NCI-H1105 (cell line): ENCODE results near the gene SIK1.
"Not testable (repeated sequence)": the region's sequence is repeated elsewhere in the genome, so short reads cannot be mapped to it uniquely, and the experiment has no call there.

Source experiments
- DNase-seq: peaks from one replicate; lab custom pipeline; 2025; lab: John Stamatoyannopoulos, UW

The SIK1 gene

GRCh38 chr21:43426404-43427241 is at the start of gene SIK1:
SIK1 (minus strand) TSS chr21:43427131; CDS start chr21:43426178, 953 bp downstream.
- DNase-seq: not testable (repeated sequence)

DNA sequence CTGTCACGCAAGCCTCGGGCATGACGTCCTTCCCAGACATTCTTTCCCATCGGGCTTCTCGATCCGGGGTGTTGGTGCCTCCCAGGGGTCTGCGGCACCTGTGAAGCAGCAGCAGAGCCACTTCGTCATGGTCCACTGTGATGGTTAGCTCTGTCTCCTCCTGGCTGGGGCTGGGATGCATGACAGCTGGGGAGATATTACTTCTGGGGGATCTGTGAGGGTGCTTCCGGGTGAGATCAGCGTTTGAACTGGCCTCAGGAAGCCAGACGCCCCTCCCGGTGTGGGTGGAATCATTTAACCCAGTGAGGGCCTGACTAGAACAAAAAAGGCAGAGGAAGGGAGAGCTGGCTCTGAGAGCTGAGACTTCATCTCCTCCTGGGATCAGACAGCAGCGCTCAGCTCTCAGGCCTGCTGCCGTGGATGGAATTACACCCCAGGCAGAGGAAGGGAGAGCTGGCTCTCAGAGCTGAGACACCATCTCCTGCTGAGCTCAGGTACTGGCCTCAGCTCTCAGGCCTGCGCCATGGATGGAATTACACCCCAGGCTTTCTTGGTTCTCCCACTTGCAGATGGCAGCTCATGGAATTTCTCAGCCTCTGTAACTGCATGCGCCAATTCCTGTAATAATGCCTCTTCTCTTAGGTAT is 44.8 kb upstream of the SIK1 start:
- DNase-seq: not testable (repeated sequence)

DNA sequence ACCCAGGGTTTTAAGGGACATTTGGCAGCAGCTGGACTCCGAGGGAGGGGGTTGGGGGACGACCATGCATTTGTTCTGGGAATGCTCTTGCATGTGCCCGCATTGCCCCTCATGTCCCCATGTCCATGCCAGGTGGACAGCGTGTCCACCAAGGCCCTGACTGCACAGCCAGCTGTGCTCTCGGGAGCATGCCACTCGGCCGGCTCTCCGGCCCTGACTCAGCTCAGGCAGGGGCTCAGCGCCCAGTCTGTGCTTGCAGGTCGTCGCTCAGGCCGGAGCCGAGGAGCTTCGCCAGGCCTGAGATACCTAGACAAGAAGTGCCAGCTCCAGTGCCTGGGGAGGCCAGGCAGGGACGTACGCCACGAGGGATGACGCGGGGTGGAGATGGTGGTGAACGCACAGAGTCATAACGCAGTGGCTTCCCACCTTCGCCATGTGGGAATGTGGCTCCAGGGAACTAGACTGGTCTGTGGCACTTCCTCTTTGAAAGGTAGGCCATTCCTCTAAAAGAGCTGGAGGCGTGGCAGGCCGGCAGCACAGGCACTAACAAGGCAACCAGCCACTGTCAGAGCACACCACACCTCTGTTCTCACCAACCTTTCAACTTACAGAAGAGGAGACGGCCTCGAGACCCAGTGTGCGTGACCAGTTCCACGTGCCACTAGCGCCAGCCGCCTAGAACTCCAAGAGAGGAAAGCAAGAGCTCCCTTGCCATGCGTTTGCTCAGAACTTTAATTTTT is 43.0 kb upstream of the SIK1 start:
- DNase-seq: not testable (repeated sequence)

GRCh38 chr21:43467785-43468184 is 40.9 kb upstream of the SIK1 start:
- DNase-seq: no peak

DNA sequence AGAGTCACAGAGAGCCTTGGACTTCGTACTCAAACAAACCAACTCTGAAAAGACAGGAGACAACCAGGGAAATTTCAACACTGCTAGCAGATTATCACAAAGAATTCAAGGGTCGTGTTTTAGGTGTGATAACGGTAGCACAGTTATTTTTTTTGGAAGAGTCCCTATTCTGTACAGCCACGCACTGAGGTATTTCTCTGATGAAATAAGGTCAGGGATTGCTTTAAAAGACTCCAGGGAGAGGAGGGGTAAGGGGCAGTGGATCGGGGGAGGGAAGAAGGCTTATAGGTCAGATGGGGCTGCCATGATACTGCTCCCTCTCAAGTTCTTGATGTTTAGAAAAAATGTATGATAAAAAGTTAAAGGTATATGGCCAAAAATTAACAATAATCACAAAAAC is 38.2 kb upstream of the SIK1 start:
- DNase-seq: not testable (repeated sequence)

DNA sequence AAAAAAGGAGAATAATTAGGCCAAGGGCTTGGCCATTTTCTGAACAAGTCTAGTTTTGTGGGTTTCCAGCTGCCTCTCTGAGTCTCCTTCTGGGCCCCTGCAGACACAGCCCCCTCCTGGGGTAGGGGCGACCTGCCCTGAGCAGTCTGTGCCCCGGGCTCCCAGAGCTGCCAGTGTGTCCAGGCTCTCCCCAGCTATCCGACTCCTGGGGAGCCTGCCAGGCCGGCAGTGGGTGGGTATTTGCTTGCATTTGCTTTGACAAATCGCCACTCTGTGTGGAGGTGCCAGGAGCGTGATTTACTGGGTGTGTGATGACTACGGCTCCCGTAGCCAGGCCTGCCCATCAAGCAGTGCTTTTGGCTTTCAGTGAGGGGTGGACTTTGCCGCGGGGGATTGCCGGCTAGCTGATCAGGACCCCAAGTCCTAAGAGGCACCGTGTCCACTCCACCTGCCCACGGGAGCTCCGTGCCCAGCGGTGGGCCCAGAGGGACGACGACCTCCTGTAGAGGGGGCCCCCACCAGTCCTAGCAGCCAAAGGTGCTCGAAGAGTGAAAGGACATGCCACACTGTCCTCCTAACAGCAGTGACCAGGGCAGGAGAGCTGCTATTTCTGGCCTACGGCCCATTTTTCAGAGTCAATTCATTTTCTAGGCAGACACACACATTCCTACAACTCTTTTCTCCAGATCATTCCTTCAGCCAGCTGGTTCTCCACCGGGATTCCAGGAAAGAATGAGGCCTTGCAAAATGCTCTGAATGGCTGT is 36.7 kb upstream of the SIK1 start:
- not testable (repeated sequence) for DNase-seq

DNA sequence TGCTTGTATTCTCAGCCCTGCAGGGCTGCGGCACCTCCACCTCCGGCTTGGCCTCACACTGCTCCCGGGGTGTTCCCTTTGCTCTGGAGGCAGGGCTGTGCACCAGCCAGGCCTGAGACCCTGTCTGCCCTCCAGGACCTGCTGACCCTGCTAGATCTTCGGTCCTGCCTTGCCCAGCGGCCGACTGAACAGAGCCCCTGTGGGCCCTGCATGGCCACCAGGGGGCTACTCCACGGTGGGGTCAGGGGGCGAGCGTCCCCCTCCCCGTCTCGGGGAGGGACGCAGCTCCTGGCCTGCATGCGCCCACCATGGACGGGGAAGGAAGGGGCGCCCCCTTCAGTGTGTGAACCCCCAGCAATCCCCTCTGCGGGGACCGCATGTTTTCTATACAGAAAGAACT is 36.0 kb upstream of the SIK1 start:
- DNase-seq: not testable (repeated sequence)

DNA sequence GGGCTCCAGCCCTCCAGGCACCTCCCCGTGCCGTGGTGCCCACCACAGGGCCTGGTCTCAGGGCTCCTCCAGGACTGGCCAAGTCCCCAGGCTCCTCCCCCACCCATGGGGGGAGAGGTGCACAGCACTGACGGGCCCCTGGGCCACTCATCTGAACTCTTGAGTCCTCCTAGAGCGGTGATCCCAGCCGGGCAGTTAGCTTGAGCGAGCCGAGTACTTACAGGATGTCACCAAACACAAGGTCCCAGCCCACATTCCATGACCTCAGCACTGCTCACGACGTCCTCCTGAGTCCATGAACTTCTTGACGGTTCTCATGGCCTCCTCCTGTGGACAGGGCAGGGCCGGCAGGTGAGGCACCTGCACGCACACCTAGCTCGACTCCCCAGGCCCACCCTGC is 33.5 kb upstream of the SIK1 start:
- not testable (repeated sequence) for DNase-seq

DNA sequence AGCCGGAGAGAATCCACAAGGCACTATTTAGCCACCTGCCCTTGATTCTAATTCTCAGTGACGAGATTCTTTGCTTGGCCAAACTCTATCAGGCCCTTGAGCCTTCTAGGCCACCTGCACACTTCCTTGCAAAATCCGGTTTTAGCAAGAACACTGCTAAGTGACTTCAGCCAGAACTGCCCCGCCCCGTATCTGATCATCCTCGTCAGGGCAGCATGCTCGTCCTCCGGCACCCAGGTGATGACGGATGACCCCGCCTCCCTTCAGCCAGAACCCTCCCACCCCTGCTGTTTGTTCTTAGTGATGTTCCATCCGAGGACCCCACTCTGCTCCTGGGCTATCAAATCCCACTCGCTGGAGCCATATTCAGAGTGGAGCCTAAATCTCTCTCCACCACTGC is 32.1 kb upstream of the SIK1 start:
- DNase-seq: not testable (repeated sequence)

DNA sequence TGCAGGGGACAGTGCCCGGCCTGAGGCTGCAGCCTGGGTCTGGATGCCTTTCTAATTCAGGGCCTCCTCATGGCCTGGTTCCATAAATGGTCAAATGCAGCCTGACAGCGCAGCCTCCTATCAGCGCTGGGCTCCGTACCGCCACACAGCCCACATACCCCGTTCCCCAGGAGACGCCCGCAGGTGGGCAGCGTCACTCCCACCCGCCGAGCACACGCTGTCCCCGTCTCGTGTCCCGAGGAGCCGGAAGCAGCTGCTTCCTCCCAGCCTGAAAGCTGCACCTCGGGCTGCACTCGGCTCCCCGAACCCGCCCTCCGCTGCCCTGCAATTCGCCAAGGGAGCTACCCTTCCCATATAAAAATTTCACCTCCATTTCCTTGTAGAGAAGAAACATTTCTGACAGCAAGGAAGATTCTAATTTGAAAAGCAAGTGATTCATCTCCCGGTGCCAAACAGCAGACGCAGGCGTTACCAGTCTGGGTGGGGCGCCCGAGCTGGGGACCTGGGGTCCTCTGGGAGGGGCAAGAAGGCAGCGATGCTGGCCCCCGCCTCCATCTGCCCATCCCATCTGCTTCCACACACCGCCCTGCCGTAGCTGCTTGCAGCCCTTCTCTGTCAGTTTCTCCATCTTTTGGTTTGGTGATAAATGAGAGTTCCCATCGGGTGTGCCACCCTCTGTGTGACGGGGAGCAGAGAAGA is 29.8 kb upstream of the SIK1 start:
- DNase-seq: not testable (repeated sequence)

GRCh38 chr21:43455717-43456116 is 28.8 kb upstream of the SIK1 start:
- DNase-seq: not testable (repeated sequence)

DNA sequence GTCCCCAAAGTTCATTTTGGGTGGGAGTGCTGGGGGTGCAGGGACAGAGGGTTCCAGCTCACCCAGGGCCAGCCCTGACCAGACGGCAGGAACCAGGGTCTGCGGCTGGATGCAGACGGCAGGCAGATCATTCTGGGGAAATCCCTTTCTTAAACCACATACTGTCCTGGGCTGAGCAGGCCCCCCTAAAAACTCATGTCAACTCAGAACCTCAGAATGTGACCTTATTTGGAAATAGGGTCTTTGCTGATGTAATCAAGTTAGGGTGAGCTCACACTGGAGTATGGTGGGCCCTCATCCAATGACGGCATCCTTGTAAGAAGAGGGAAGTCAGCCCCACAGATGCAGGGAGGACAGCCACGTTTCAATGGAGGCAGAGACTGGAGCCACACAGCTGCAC is 27.2 kb upstream of the SIK1 start:
- DNase-seq: not testable (repeated sequence)

GRCh38 chr21:43451850-43452249 is 24.9 kb upstream of the SIK1 start:
- not testable (repeated sequence) for DNase-seq

DNA sequence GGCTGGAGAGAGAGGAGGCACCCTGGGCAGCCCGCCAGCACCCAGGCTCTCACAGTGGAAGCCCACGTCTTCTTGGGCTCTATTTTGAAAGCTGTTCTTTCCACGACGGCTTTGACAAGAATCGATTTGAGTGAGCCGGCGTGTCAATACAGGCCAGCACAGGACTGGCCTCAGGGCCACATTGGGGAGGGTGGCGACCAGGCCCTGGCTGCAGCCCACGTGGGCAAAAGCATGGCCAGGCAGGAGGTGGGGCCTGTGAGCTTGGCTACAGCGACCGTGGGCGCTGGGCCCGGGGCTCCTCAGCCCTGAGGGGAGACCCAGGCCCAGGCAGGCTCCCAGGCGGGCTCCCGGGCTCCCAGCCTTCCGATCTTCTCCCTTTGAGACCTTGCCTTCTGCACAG is 23.4 kb upstream of the SIK1 start:
- DNase-seq: not testable (repeated sequence)

DNA sequence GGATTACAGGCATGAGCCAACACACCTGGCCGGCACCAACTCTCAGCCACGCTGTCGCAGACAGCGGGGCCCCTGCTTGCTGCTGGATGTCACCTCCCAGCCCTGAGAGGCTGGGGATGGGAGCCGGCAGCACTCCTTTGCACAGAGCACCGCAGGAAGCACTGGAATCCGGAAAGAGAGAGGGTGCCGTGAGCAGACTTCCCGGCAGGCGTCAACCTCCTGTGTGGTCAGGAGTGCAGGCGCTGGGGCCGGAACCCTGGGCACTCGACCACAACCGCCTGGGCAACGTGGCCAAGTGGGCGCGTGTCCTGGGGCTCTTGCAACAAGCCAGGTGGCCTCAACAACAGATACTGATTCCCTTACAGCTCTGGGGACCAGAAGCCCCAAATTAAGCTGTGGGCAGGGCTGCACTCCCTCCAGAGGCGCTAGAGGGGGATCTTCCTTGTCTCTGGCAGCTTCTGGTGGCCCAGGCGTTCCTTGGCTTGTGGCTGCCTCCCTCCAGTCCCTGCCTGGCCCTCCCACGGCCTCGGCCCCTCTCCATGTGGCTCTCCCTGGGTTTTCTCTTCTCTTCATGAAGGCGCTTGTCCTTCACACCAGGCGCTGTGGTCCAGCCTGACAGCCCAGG is 20.5 kb upstream of the SIK1 start:
- not testable (repeated sequence) for DNase-seq

GRCh38 chr21:43446277-43446932 is 19.5 kb upstream of the SIK1 start:
- not testable (repeated sequence) for DNase-seq

- DNase-seq: not testable (repeated sequence)
Measured at GRCh38 chr21:43444524-43444923, 17.6 kb upstream of the SIK1 start.

- DNase-seq: not testable (repeated sequence)
Measured at GRCh38 chr21:43442571-43442970, 15.6 kb upstream of the SIK1 start.

GRCh38 chr21:43440835-43441727 is 14.2 kb upstream of the SIK1 start:
- DNase-seq: not testable (repeated sequence)
